Breast epithelium (tissue), 4 donors: ENCODE data around the gene SLC30A10. TPM values are rescaled to one million over a fixed set of nuclear protein-coding genes. Genes with fewer than 3 reads are reported as not detected.
"Not testable (repeated sequence)": the region's sequence is repeated elsewhere in the genome, so short reads cannot be mapped to it uniquely, and the experiment has no call there.

Experiments used
- DNase-seq, 2 donors: peaks; one replicate each; pipeline ENCODE4 v3.0.0-alpha.2; 2019; ENCODE audit warnings: low spot score in 2 of 2
- H3K27ac ChIP-seq, 2 donors: fragments of 200-600 bp; sonication (generic) in 1 of 2; one replicate each; pipeline ENCODE4 v1.5.1; 2016 to 2019; ENCODE audit warnings: mild to moderate bottlenecking in 1 of 2
- H3K27me3 ChIP-seq, 2 donors: fragments of 200-600 bp; sonication (generic) in 1 of 2; one replicate each; pipeline versions ENCODE4 v1.5.1 to v1.6.0; 2017 to 2019; ENCODE audit warnings: control low read depth in 1 of 2, mild to moderate bottlenecking in 1 of 2
- H3K36me3 ChIP-seq: fragments of 200-600 bp; one replicate; pipeline ENCODE4 v1.5.1; 2019
- H3K4me1 ChIP-seq, 2 donors: fragments of 200-600 bp; sonication (generic); one replicate each; pipeline ENCODE4 v1.5.1; 2016 to 2019; ENCODE audit warnings: control low read depth in 1 of 2
- H3K4me3 ChIP-seq, 3 donors: fragments of 200-600 bp; sonication (generic); 1 replicate in 2 of 3; 2 replicates in 1 of 3; pipeline ENCODE4 v1.5.1; 2016 to 2019; ENCODE audit warnings: mild to moderate bottlenecking in 3 of 3, moderate library complexity in 2 of 3
- H3K9me3 ChIP-seq, 2 donors: fragments of 200-600 bp; sonication (generic) in 1 of 2; one replicate each; pipeline ENCODE4 v1.5.1; 2016 to 2019; ENCODE audit warnings: control low read depth in 1 of 2
- POLR2A ChIP-seq: fragments of 450-650 bp; IDR thresholded peaks from one replicate; pipeline ENCODE4 v1.6.1; 2016; ENCODE audit warnings: antibody characterized with exemption, mild to moderate bottlenecking, moderate library complexity
- POLR2AphosphoS5 ChIP-seq, 3 donors: sonication (generic); formaldehyde crosslinking; IDR thresholded peaks; one replicate each; pipeline ENCODE4 v1.6.1; 2017; ENCODE audit warnings: antibody characterized with exemption in 3 of 3
- intact Hi-C: fragments of 100-400 bp; cut with DNase I; formaldehyde crosslinking; loops from one replicate; pipeline ENCODE4 v1.15.1; 2023; ENCODE audit warnings: low total_unique reads
- total RNA-seq, 3 donors: library from RNA; depleted of rRNA; stranded (reverse); fragments of >200 nt; gene quantifications; one replicate each; pipeline ENCODE4 v1.1.0, GENCODE V29; 2016
- TF ChIP-seq, protein P1 (sequence below), 3 donors: fragments of 450-650 bp; IDR thresholded peaks; one replicate each; pipeline ENCODE4 v1.5.1; 2016 to 2017; ENCODE audit warnings: antibody characterized with exemption in 3 of 3, mild to moderate bottlenecking in 3 of 3, moderate library complexity in 3 of 3

SLC30A10 gene
- total RNA-seq, 3 donors from 2014 or later, result not detected

DNA sequence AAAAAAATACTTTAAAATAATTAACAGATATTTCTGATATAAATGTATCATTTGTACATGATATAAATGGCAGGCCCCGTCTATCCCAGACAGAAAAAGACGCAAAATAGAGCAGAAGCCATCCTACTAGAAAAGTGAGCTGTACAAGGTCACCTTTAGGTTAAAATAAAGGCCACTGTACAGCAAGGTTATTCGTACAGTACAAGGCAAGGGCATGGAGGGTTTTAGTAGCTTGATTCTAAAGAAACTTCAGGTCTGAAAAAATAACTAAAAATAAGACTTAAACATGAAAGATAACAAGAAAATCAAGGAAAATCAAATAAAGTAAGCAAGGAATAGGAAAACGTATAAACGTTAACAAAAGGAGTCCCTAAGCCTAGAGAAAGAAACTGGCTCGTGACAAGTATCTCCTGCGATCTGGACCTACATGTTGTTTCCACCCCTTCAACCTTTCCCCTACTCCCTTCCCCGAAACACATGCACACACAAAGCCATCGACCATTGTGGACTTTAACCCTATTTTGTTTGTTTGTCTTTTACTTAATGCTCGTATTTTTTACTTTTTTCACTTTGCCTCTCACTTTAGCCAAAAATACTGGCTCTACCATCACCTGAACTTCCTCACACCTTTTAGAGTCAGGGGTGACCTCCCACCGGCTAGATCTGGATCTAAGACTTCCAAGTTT, 26.5 kb upstream of the SLC30A10 start:
- Histone ChIP-seq H3K4me1 (no peaks in the 10 kb centered on the region), H3K27me3 (no peaks in the 10 kb centered on the region), H3K4me3 (no peak overlapping the region), H3K9me3 (peaks cover 0 to 5% of the 10 kb centered on the region in 2 donors), H3K27ac (no peak overlapping the region), H3K36me3 (no peaks in the 10 kb centered on the region)
- TF ChIP-seq POLR2A (no peak), POLR2AphosphoS5 (IDR thresholded peaks at IDR 0.05) (no peak)
- TF ChIP-seq, protein P1, sequence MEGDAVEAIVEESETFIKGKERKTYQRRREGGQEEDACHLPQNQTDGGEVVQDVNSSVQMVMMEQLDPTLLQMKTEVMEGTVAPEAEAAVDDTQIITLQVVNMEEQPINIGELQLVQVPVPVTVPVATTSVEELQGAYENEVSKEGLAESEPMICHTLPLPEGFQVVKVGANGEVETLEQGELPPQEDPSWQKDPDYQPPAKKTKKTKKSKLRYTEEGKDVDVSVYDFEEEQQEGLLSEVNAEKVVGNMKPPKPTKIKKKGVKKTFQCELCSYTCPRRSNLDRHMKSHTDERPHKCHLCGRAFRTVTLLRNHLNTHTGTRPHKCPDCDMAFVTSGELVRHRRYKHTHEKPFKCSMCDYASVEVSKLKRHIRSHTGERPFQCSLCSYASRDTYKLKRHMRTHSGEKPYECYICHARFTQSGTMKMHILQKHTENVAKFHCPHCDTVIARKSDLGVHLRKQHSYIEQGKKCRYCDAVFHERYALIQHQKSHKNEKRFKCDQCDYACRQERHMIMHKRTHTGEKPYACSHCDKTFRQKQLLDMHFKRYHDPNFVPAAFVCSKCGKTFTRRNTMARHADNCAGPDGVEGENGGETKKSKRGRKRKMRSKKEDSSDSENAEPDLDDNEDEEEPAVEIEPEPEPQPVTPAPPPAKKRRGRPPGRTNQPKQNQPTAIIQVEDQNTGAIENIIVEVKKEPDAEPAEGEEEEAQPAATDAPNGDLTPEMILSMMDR (IDR thresholded peaks at IDR 0.05), result no peak
- no peak for DNase-seq
- intact Hi-C loops, result no loop called here

DNA sequence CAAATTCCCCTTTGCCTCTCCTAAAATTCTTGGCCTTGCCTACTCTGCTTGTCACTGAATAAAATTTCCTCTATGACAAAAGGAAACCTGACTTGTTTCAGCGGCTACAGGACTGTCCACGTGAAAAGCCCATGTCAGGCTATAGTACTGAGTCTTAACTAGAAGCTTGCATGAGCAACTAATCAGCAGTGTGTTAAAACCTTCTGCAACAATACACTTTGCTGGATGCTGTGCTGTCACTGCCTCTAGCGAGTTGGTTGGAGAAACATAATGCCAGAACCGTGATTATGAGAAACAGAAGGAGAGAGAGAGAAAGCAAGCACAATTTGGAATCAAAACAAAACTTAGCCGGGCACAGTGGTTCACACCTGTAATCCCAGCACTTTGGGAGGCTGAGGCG, 25.7 kb upstream of the SLC30A10 start:
- no peaks in the 10 kb centered on the region for H3K27me3 ChIP-seq
- H3K4me1 ChIP-seq, result no peaks in the 10 kb centered on the region
- no peaks in the 10 kb centered on the region for H3K36me3 ChIP-seq
- H3K4me3 ChIP-seq, result no peak overlapping the region
- no peak overlapping the region for H3K27ac ChIP-seq
- no peak for DNase-seq
- H3K9me3 ChIP-seq, result peaks cover 0 to 5% of the 10 kb centered on the region in 2 donors
- no peak for TF ChIP-seq POLR2AphosphoS5 (IDR thresholded peaks at IDR 0.05)
- TF ChIP-seq, protein P1 (IDR thresholded peaks at IDR 0.05), result no peak
- no peak for TF ChIP-seq POLR2A
- intact Hi-C loops, result no loop called here

DNA sequence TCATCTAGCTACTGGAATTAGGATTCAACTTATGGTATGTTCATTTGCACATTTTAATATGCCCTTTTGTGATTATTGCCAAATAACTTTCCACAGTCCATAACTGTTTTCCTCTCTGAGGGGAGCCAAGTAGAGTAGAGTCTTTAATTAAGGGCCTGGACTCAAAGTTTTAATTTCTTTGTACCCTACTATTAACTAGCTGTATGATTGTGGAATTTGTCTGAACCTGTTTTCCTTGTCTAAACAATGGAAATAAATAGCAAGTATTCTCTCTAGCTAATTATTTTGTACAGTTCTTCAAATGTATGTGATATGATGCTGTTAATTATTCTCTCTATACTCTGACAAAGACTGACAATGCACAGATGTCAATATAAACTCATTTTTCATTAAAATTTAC, 24.0 kb upstream of the SLC30A10 start:
- Histone ChIP-seq H3K27me3 (no peaks in the 10 kb centered on the region), H3K9me3 (peaks cover 0 to 5% of the 10 kb centered on the region in 2 donors), H3K4me3 (no peak overlapping the region), H3K36me3 (no peaks in the 10 kb centered on the region), H3K27ac (no peak overlapping the region), H3K4me1 (no peaks in the 10 kb centered on the region)
- TF ChIP-seq POLR2AphosphoS5 (IDR thresholded peaks at IDR 0.05) (no peak), POLR2A (no peak)
- TF ChIP-seq, protein P1 (IDR thresholded peaks at IDR 0.05), result no peak
- intact Hi-C loops, result no loop called here
- no peak for DNase-seq

DNA sequence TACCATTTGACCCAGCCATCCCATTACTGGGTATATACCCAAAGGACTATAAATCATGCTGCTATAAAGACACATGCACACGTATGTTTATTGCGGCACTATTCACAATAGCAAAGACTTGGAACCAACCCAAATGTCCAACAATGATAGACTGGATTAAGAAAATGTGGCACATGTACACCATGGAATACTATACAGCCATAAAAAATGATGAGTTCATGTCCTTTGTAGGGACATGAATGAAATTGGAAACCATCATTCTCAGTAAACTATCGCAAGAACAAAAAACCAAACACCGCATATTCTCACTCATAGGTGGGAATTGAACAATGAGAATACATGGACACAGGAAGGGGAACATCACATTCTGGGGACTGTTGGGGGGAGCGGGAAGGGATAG, 20.9 kb upstream of the SLC30A10 start:
- H3K27ac ChIP-seq, H3K4me1 ChIP-seq, H3K9me3 ChIP-seq, DNase-seq, H3K36me3 ChIP-seq, intact Hi-C loops, H3K27me3 ChIP-seq, H3K4me3 ChIP-seq: not testable (repeated sequence)

DNA sequence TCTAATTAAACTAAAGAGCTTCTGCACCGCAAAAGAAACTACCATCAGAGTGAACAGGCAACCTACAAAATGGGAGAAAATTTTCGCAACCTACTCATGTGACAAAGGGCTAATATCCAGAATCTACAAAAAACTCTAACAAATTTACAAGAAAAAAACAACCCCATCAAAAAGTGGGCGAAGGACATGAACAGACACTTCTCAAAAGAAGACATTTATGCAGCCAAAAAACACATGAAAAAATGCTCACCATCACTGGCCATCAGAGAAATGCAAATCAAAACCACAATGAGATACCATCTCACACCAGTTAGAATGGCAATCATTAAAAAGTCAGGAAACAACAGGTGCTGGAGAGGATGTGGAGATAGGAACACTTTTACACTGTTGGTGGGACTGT, 20.4 kb upstream of the SLC30A10 start:
- H3K36me3 ChIP-seq, H3K4me1 ChIP-seq, intact Hi-C loops, DNase-seq, H3K27ac ChIP-seq, H3K4me3 ChIP-seq, H3K9me3 ChIP-seq, H3K27me3 ChIP-seq: not testable (repeated sequence)

DNA sequence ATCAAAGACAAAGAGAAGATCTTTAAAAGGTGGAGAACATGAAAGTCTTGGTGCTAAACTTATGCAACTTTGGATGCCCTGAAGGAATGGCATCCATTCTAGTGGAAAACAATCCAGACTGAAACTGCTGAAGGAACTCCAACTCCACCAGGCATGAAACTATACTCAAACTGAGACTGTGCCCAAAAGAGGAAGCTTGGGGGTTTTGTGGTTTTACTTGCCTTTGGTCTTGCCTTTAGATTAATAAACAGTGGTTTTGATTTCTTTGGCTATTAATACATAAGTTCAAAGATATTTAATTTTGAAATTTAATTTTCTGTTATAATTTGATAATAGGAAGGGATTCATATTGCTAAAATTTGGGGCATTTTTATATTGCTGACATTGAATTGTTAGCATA, 17.4 kb upstream of the SLC30A10 start:
- no peak for DNase-seq
- H3K27me3 ChIP-seq, result no peaks in the 10 kb centered on the region
- H3K36me3 ChIP-seq, result no peaks in the 10 kb centered on the region
- no peaks in the 10 kb centered on the region for H3K4me1 ChIP-seq
- no peak overlapping the region for H3K4me3 ChIP-seq
- TF ChIP-seq, protein P1 (IDR thresholded peaks at IDR 0.05), result no peak
- TF ChIP-seq POLR2AphosphoS5 (IDR thresholded peaks at IDR 0.05) (no peak), POLR2A (no peak)
- no peak overlapping the region for H3K27ac ChIP-seq
- intact Hi-C loops, result no loop called here
- H3K9me3 ChIP-seq, result peaks cover 5% of the 10 kb centered on the region in 2 donors
